HepG2 (cell line): ENCODE data around the gene RRP9. TPM values are rescaled to one million over a fixed set of nuclear protein-coding genes. Genes with fewer than 3 reads are reported as not detected.

Experiments
- ATAC-seq: fragments of 200-7000 bp; cut with Tn5 transposase; 3 replicates; pipeline ENCODE4 v1.9.1; 2020; ENCODE audit warnings: mild to moderate bottlenecking, moderate library complexity
- BruUV-seq: library from RNA; stranded (reverse); fragments of 400-500 nt; replicated peaks from 2 replicates; lab custom pipeline; 2021; lab: Mats Ljungman, UMichigan
- CTCF ChIA-PET: fragments of 300-600 bp; formaldehyde crosslinking; extraction: SDS; loops from one replicate; lab custom pipeline; 2021; ENCODE audit warnings: low total read pairs, inconsistent platforms, low intra/inter-chr PET ratio; lab: Yijun Ruan, JAX
- POLR2A ChIA-PET: fragments of 350-600 bp; sonication (Branson Sonifier 250); formaldehyde crosslinking; loops from one replicate; lab custom pipeline; 2020; ENCODE audit warnings: antibody characterized with exemption, inconsistent platforms; lab: Yijun Ruan, JAX
- DNase-seq: peaks from one replicate; pipeline ENCODE4 v3.0.0-alpha.2; 2015; ENCODE audit warnings: low spot score
- FAIRE-seq: peaks from 3 replicates; lab custom pipeline; 2011; peaks lifted over from hg19 to GRCh38; lab: Jason Lieb, UNC
- H2AFZ ChIP-seq: one replicate; pipeline ENCODE4 v1.6.1; 2011; ENCODE audit warnings: low read length, inconsistent platforms
- H3K27ac ChIP-seq: fragments of 300-600 bp; 3 replicates; pipeline ENCODE4 v1.8.0; 2011; ENCODE audit warnings: mixed run types, mild to moderate bottlenecking, mixed read lengths, low read length, inconsistent platforms; ENCODE audit not compliant: insufficient read depth; ENCODE audit errors: extremely low read length
- H3K27me3 ChIP-seq, 2 experiments: fragments of 200-600 bp in 1 of 2; 2 replicates in 1 of 2; 3 replicates in 1 of 2; pipeline versions ENCODE4 v1.6.0 to v1.8.0; 2011; ENCODE audit warnings: low read length in 2 of 2, mild to moderate bottlenecking in 2 of 2, moderate library complexity in 2 of 2, inconsistent platforms in 1 of 2; ENCODE audit not compliant: insufficient read depth in 2 of 2, control insufficient read depth in 1 of 2
- H3K36me3 ChIP-seq, 2 experiments: fragments of 200-600 bp in 1 of 2; replicated peaks in 1 of 2; 2 replicates in 1 of 2; 3 replicates in 1 of 2; pipeline versions ENCODE4 v1.5.1 to v1.8.0; 2011; ENCODE audit warnings: low read length in 2 of 2, inconsistent platforms in 1 of 2; ENCODE audit not compliant: insufficient read depth in 2 of 2, control insufficient read depth in 1 of 2
- H3K4me1 ChIP-seq: 2 replicates; pipeline ENCODE4 v1.5.1; 2012; ENCODE audit warnings: low read length, inconsistent platforms; ENCODE audit not compliant: insufficient read depth
- H3K4me2 ChIP-seq: 2 replicates; pipeline ENCODE4 v1.6.0; 2011; ENCODE audit warnings: low read depth, low read length, inconsistent platforms
- H3K4me3 ChIP-seq, 3 experiments: fragments of 200-600 bp in 1 of 3; sonication (generic), shearing (Covaris generic) in 1 of 3; replicated peaks in 1 of 3; 2 replicates each; pipeline ENCODE4 v1.5.1; 2011 to 2016; ENCODE audit warnings: low read length in 3 of 3, inconsistent platforms in 2 of 3, low read depth in 2 of 3, mild to moderate bottlenecking in 2 of 3, control low read depth in 1 of 3, mixed read lengths in 1 of 3; ENCODE audit not compliant: insufficient read depth in 1 of 3
- H3K79me2 ChIP-seq: one replicate; pipeline ENCODE4 v1.6.1; 2011; ENCODE audit warnings: low read length, inconsistent platforms; ENCODE audit not compliant: insufficient read depth
- H3K9ac ChIP-seq: 2 replicates; pipeline ENCODE4 v1.6.0; 2011; ENCODE audit warnings: mild to moderate bottlenecking, low read depth, low read length, inconsistent platforms; ENCODE audit not compliant: insufficient read depth
- H3K9me3 ChIP-seq: 2 replicates; pipeline ENCODE4 v1.5.1; 2012; ENCODE audit warnings: mild to moderate bottlenecking, low read length
- H4K20me1 ChIP-seq: 2 replicates; pipeline ENCODE4 v1.6.0; 2011; ENCODE audit warnings: inconsistent platforms, mild to moderate bottlenecking, low read length, moderate library complexity; ENCODE audit not compliant: insufficient read depth
- ARNT2 ChIP-seq: sonication (generic); formaldehyde crosslinking; IDR thresholded peaks from 2 replicates; pipeline ENCODE4 v1.8.0; 2022; ENCODE audit warnings: mild to moderate bottlenecking, low read depth, missing genetic modification reagents, moderate library complexity
- BRD4 ChIP-seq: sonication (generic); formaldehyde crosslinking; IDR thresholded peaks from 2 replicates; pipeline ENCODE4 v1.4.0; 2020; ENCODE audit warnings: missing genetic modification reagents
- CREM ChIP-seq, 2 experiments: sonication (generic) in 1 of 2; formaldehyde crosslinking in 1 of 2; IDR thresholded peaks; 2 replicates each; pipeline versions ENCODE4 v1.4.0 to v1.6.1; 2016 to 2020; ENCODE audit warnings: antibody characterized with exemption in 1 of 2, mild to moderate bottlenecking in 1 of 2, missing genetic modification reagents in 1 of 2
- ELF3 ChIP-seq: IDR thresholded peaks from 2 replicates; pipeline ENCODE4 v1.6.1; 2016; ENCODE audit warnings: missing genetic modification reagents, missing compliant biosample characterization
- GLMP ChIP-seq: sonication (generic); formaldehyde crosslinking; IDR thresholded peaks from 2 replicates; pipeline ENCODE4 v1.9.0; 2021; ENCODE audit warnings: missing genetic modification reagents, mild to moderate bottlenecking, borderline replicate concordance
- HNRNPUL1 ChIP-seq: fragments of 200-400 bp; formaldehyde crosslinking; IDR thresholded peaks from 2 replicates; pipeline ENCODE4 v1.6.1; 2017; ENCODE audit warnings: low read depth, mild to moderate bottlenecking, low read length, moderate library complexity
- IRF2 ChIP-seq: IDR thresholded peaks from 2 replicates; pipeline ENCODE4 v1.6.1; 2018; ENCODE audit warnings: missing genetic modification reagents, missing compliant biosample characterization
- KLF12 ChIP-seq: sonication (generic); formaldehyde crosslinking; IDR thresholded peaks from 2 replicates; pipeline ENCODE4 v1.4.0; 2020; ENCODE audit warnings: missing genetic modification reagents, borderline replicate concordance
- MIER2 ChIP-seq: IDR thresholded peaks from 2 replicates; pipeline ENCODE4 v1.6.1; 2016; ENCODE audit warnings: missing biosample characterization, missing genetic modification reagents
- NCOA1 ChIP-seq: sonication (generic); formaldehyde crosslinking; IDR thresholded peaks from 2 replicates; pipeline ENCODE4 v1.9.0; 2021; ENCODE audit warnings: missing genetic modification reagents
- PAX8 ChIP-seq: sonication (generic); formaldehyde crosslinking; IDR thresholded peaks from 2 replicates; pipeline ENCODE4 v1.8.0; 2022; ENCODE audit warnings: mild to moderate bottlenecking, missing genetic modification reagents, borderline replicate concordance
- POLR2G ChIP-seq: fragments of 200-400 bp; formaldehyde crosslinking; IDR thresholded peaks from 2 replicates; pipeline ENCODE4 v1.6.1; 2018; ENCODE audit warnings: mild to moderate bottlenecking, low read depth, low read length, moderate library complexity
- RFX3 ChIP-seq: IDR thresholded peaks from 2 replicates; pipeline ENCODE4 v1.6.1; 2016; ENCODE audit warnings: missing biosample characterization, missing genetic modification reagents
- RNF2 ChIP-seq: fragments of 450-650 bp; conservative IDR thresholded peaks from 2 replicates; pipeline ENCODE4 v1.6.1; 2016; ENCODE audit warnings: low read depth
- SALL1 ChIP-seq: sonication (generic); formaldehyde crosslinking; IDR thresholded peaks from 2 replicates; pipeline ENCODE4 v1.8.0; 2022; ENCODE audit warnings: mild to moderate bottlenecking, missing genetic modification reagents
- SAP130 ChIP-seq: IDR thresholded peaks from 2 replicates; pipeline ENCODE4 v1.6.1; 2016; ENCODE audit warnings: low read depth
- TRIM24 ChIP-seq: sonication (generic); formaldehyde crosslinking; IDR thresholded peaks from 2 replicates; pipeline ENCODE4 v1.8.0; 2022; ENCODE audit warnings: mild to moderate bottlenecking, missing genetic modification reagents
- ZC3H13 ChIP-seq: sonication (generic); formaldehyde crosslinking; IDR thresholded peaks from 2 replicates; pipeline ENCODE4 v1.8.1; 2023; ENCODE audit warnings: mild to moderate bottlenecking, missing genetic modification reagents, moderate library complexity
- ZFYVE20 ChIP-seq: sonication (generic); formaldehyde crosslinking; IDR thresholded peaks from 2 replicates; pipeline ENCODE4 v1.8.0; 2023; ENCODE audit warnings: low read depth, mild to moderate bottlenecking, moderate library complexity, missing genetic modification reagents, borderline replicate concordance
- ZNF136 ChIP-seq: sonication (generic); formaldehyde crosslinking; IDR thresholded peaks from 2 replicates; pipeline ENCODE4 v1.8.1; 2022; ENCODE audit warnings: low read depth, mild to moderate bottlenecking, moderate library complexity, missing genetic modification reagents
- ZNF17 ChIP-seq: sonication (generic); formaldehyde crosslinking; IDR thresholded peaks from 2 replicates; pipeline ENCODE4 v1.5.0; 2020; ENCODE audit warnings: mild to moderate bottlenecking, missing genetic modification reagents
- ZNF225 ChIP-seq: sonication (generic); formaldehyde crosslinking; IDR thresholded peaks from 2 replicates; pipeline ENCODE4 v1.4.0; 2020; ENCODE audit warnings: mild to moderate bottlenecking, missing genetic modification reagents
- ZNF441 ChIP-seq: sonication (generic); formaldehyde crosslinking; IDR thresholded peaks from 2 replicates; pipeline ENCODE4 v1.7.0; 2021; ENCODE audit warnings: missing genetic modification reagents, borderline replicate concordance
- WGBS: methylation state at CpG from one replicate; pipeline ENCODE4 v1.1.6; 2017; ENCODE audit warnings: low lambda C conversion rate; 5-methylcytosine and 5-hydroxymethylcytosine counted together
- in situ Hi-C: cut with HindIII; loops from 2 replicates; pipeline ENCODE4 v1.10.0; 2017; ENCODE audit warnings: low pct_unique_long_range_greater_than_20kb; ENCODE audit not compliant: extremely low pct_ligation_motif_present
- intact Hi-C: fragments of 100-400 bp; cut with micrococcal nuclease; formaldehyde crosslinking; loops from one replicate; pipeline ENCODE4 v1.10.0; 2022; ENCODE audit not compliant: unreplicated experiment
- polyA plus RNA-seq, 8 experiments: library from polyadenylated mRNA; depleted of rRNA in 3 of 8; stranded (reverse) in 7 of 8; unstranded in 1 of 8; fragments of >200 nt; fragmentation: Illumina TruSeq in 4 of 8; extraction: Trizol in 4 of 8; gene quantifications; 2 replicates each; pipeline versions ENCODE4 v1.2.1 to v1.2.3, GENCODE V29; 2011 to 2016; ENCODE audit warnings: low read depth in 4 of 8, missing spikeins in 1 of 8, mixed read lengths in 1 of 8; ENCODE audit not compliant: insufficient read depth in 1 of 8
- total RNA-seq, 5 experiments: library from RNA; depleted of rRNA; stranded (reverse); fragments of >200 nt; fragmentation: Illumina TruSeq; extraction: Trizol; gene quantifications; 2 replicates each; pipeline ENCODE4 v1.2.3, GENCODE V29; 2016; ENCODE audit warnings: low read depth in 1 of 5

RRP9 gene
- total and polyA plus RNA-seq, 2 of the 13 experiments (the other 11 are each of a cell fraction or from before 2014, with no cell fraction given), result 14.8 to 44.0 TPM

GRCh38 chr3:51929420-51930003 lies 12.2 kb downstream of the RRP9 start:
- POLR2A ChIA-PET, result no interaction called here
- no peaks in the 10 kb centered on the region for H3K27me3 ChIP-seq
- CTCF ChIA-PET, result no interaction called here
- no TSS peak for BruUV-seq
- WGBS, result 75% methylated on average over 5 of the region's 5 CpGs
- DNase-seq, result no peak
- no peaks in the 10 kb centered on the region for H4K20me1 ChIP-seq
- ATAC-seq, result peak; percentile 42
- H2AFZ ChIP-seq, result no peak overlapping the region
- H3K4me2 ChIP-seq, result no peak overlapping the region
- H3K9ac ChIP-seq, result no peak overlapping the region
- H3K4me3 ChIP-seq, result no peak overlapping the region
- in situ Hi-C loops, result no loop called here
- no peaks in the 10 kb centered on the region for H3K79me2 ChIP-seq
- peaks cover 4 to 18% of the 10 kb centered on the region in 2 experiments; a peak in 4 of 5 replicates for H3K36me3 ChIP-seq
- no peaks in the 10 kb centered on the region for H3K9me3 ChIP-seq
- FAIRE-seq, result no peak
- H3K4me1 ChIP-seq, result no peaks in the 10 kb centered on the region
- intact Hi-C loops, result no loop called here
- no peak overlapping the region for H3K27ac ChIP-seq
- TF ChIP-seq NCOA1 (CRISPR knock-in tag) (no peak), ZFYVE20 (CRISPR knock-in tag) (no peak), BRD4 (CRISPR knock-in tag) (no peak), SAP130 (CRISPR knock-in tag) (0 out of 2 replicates have a peak, but pooled peaks have one; percentile 24), PAX8 (CRISPR knock-in tag) (no peak), POLR2G (0 out of 2 replicates have a peak, but pooled peaks have one; percentile 31), SALL1 (CRISPR knock-in tag) (no peak), RNF2 (no peak), ZNF17 (CRISPR knock-in tag) (no peak), ZNF225 (CRISPR knock-in tag) (no peak), MIER2 (CRISPR knock-in tag) (peak; percentile 95), IRF2 (CRISPR knock-in tag) (no peak), KLF12 (CRISPR knock-in tag) (no peak), RFX3 (no peak), ZNF441 (CRISPR knock-in tag) (no peak), ELF3 (CRISPR knock-in tag) (0 out of 2 replicates have a peak, but pooled peaks have one; percentile 35), HNRNPUL1 (no peak), CREM (IDR thresholded peaks at IDR 0.05) (no peak), CREM (CRISPR knock-in tag; IDR thresholded peaks at IDR 0.05) (no peak), ZNF136 (CRISPR knock-in tag) (no peak), ZC3H13 (CRISPR knock-in tag) (no peak), ARNT2 (no peak), GLMP (no peak), TRIM24 (CRISPR knock-in tag) (no peak)
